COLO668 (cell line): ENCODE measurements around the gene PTGER3.
"Not testable (repeated sequence)": the region's sequence is repeated elsewhere in the genome, so short reads cannot be mapped to it uniquely, and the experiment has no call there.

Source experiments
- DNase-seq: peaks from one replicate; lab custom pipeline; 2025; ENCODE audit not compliant: unreplicated experiment; lab: John Stamatoyannopoulos, UW

Gene PTGER3

GRCh38 chr1:70961374-70961975 lies 86.1 kb downstream of the PTGER3 start:
- no peak for DNase-seq

- DNase-seq: no peak
Measured at GRCh38 chr1:70948396-70949017, 99.1 kb downstream of the PTGER3 start.

- DNase-seq: no peak
Measured at GRCh38 chr1:70947835-70948234, 99.8 kb downstream of the PTGER3 start.

GRCh38 chr1:70945676-70946075 lies 101.9 kb downstream of the PTGER3 start:
- no peak for DNase-seq

- DNase-seq: no peak
Measured at GRCh38 chr1:70945251-70945650, 102.4 kb downstream of the PTGER3 start.

- DNase-seq: no peak
Measured at GRCh38 chr1:70941563-70941962, 106.1 kb downstream of the PTGER3 start.

GRCh38 chr1:70940398-70940797 lies 107.2 kb downstream of the PTGER3 start:
- not testable (repeated sequence) for DNase-seq

GRCh38 chr1:70934194-70934961 lies 113.2 kb downstream of the PTGER3 start:
- no peak for DNase-seq

GRCh38 chr1:70930062-70930461 lies 117.6 kb downstream of the PTGER3 start:
- no peak for DNase-seq

GRCh38 chr1:70922196-70922595 lies 125.4 kb downstream of the PTGER3 start:
- DNase-seq: no peak
